ENCODE measurements around the gene CCDC137.
A peak's percentile ranks its signal among the peaks of the same experiment; 100 is the strongest.

Gene CCDC137

DNA sequence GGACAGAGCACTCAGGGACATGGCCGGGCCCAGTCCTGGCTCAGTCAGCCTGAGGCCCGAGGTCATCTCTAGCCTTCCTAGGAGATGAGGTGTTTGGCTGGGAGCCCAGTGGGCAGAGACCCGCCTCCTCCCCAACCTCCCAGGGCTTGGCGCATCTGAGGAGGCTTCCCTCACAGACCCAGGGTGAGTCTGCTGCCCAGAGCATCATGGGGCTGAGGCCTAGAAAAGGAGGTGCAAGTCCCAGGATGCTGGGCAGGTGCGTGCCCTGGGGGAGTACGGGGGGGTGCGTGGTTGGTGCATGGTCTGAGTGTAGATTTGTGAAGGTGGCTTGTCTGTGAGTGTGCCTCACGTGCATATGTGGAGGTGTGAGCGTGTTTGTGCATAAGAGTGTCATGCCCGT lies 14.8 kb upstream of the CCDC137 start:
- peak in 1 of 2 experiments; percentile 19 for DNase-seq

DNA sequence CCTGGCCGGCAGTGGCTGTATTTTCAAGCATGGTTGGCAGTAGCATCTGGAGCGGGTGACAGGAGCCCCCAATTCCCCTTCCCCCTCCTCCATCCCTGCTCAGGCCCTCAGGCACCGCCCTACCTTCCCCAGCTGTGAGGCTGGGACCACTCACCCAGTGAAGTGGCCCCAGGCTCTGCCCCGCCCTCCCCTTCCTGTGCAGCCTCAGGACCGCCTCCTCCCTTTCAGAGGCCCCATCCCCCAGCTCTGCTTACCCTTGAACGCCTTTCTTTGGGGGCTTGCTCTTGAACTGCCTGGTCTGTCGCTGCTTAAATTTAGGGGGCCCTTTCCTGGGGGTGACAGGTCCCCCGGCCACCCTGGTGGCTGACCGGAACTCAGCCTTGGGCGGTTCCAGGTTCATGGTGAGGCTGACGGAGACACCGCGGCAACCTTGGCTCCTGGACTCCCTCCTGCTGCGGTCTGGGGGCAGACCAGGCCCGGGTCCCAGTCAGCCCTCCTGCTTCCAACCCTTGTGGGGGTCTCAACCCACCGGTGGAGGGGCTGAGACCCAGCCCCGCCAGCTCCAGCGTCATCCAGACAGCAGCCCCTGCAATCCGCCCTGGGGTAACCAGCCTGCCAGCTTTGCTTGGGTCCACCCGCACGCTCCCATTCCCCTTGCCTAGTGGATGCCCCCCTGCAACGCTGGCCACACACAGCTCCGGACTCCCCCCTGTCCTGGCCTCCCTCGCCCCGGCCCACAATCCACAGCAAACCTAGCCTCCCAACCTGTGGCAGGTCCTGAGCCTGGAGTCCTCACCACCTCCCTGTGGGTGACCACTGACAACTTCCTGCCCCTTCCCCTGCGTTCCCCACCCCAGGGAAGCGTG lies 13.4 kb upstream of the CCDC137 start:
- no peak for DNase-seq

DNA sequence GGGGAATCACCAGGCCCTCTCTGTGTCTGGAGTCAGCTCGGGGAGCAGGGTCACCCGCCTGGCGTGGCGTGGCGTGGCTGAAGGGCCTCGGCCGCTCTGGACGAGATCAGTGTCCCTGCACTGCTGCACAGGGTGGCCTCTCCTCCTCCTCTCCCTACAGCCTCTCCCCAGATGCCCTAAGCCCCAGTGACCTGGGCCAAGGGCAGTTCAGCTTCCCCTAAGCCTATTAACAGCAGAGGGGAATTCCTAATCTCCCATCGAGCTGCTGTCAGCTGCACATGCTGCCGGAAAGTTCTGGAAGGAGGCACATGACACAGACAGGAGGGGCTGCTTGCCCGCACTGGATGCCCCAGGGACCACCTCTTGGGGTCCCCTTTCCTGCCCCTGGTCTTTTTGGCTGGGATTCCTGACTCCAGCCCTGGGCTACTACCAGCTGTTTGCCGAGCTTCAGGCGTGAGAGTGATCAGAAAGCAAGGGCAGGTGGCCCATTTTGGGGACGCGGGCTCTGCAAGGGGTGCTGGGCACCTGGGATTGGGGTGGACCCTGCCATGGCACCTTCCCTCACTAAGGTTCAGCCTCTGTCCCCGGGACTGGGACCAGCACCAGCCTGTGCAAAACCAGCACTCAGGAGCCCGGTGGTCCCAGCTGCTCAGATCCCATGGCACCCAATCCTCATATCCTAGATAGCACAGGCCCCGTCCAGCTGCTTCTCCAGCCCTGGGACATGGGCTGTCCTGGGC lies 11.0 kb upstream of the CCDC137 start:
- DNase-seq: no peak

DNA sequence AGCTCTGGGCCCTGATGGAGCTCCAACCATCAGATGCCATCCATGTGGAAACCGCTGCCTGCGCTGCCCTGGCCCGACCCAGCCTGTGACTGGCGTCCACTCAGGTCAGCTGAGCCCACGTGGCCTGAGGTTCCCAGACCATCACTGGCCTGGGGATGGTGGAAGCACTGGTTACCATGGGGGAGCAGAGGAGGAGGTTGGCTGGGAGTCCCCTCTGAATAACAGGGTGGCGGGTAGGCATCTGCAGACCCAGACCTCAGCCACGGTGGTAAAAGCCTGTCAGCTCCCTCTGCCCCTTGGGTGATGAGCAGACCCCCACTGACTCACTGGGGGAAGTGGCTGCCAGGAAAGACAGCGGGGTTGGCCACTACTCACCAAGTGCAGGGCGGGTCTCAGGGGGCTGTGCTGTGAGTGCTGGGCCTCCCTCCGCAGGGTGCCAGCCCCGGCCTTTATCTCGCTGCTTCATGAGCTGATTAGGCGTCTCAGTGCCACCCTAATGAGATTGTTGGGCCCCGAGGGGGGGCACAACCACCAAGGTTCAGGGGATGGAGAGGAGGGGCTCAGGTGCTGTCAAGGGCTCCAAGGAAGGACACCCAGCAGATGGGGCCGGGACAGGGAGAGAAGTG lies 10.3 kb upstream of the CCDC137 start, which contains the start of gene PDE6G:
TSS of gene PDE6G (minus strand) at position 425 of the 626 bp plus-strand sequence. CDS start 3,237 bp downstream, outside the sequence.
- DNase-seq: no peak

DNA sequence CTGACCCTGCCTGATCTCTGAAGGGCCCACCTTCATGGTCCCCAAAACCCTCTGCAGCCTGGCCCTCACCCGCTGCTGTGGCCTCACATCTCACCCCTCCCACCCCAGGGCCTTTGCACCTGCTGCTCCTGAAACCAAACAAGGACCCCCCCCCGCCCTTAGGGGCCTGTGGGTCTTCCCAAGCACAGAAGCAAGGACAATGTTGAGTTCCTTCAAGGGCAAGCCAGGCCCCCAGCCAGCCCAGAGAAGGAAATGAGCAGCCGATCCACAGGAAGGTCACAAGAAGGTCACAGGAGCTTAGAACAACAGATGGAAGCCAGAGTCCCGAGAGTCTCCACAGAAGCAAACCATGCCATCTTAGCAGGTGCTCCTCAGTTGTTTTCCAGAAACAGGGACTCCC lies 9.7 kb upstream of the CCDC137 start:
- DNase-seq: no peak

DNA sequence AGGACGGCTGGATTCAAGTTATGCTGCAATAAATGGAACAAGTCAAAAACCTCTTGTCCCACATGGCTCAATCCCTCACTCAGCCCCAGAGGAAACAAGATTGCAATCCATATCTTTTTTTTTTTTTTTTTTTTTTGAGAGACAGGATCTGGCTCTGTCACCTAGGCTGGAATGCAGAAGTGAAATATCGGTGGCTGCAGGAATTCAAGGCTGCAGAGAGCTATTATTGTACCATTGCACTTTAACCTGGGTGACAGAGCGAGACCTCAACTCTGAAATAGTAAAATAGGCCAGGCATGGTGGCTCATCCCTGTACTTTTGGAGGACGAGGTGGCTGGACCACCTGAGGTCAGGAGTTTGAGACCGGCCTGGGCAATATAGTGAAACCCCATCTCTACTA lies 7.5 kb upstream of the CCDC137 start:
- DNase-seq: no peak

DNA sequence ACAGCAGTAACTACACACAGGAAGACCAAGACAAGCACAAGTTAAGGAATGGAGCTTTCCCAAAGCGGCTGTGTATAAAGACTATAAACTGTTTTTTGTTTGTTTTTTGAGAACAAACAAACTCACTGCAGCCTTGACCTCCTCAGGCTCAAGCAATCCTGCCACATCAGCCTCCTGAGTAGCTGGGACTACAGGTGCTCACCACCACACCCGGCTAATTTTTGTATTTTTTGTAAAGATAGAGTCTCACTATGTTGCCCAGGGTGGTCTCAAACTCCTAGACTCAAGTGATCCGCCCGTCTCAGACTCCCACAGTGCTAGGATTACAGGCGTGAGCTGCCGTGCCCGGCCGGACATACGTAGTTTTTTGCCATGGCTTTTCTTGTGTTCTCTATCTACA lies 6.1 kb upstream of the CCDC137 start:
- no peak for DNase-seq

DNA sequence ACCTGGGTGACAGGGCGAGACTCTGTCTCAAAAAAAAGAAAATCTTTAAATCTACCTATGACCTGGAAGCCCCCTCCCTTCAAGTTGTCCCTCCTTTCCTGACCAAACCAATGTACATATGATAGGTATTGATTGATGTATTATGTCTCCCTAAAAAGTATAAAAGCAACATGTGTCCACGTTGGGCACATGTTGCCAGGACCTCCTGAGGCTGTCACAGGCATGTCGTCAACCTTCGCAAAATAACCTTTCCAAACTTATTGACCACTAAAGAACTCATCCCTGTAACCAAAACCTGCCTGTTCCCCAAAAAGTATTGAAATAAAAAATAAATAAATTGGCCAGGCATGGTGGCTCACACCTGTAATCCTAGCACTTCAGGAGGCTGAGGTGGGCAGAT lies 4.5 kb upstream of the CCDC137 start:
- DNase-seq: no peak

DNA sequence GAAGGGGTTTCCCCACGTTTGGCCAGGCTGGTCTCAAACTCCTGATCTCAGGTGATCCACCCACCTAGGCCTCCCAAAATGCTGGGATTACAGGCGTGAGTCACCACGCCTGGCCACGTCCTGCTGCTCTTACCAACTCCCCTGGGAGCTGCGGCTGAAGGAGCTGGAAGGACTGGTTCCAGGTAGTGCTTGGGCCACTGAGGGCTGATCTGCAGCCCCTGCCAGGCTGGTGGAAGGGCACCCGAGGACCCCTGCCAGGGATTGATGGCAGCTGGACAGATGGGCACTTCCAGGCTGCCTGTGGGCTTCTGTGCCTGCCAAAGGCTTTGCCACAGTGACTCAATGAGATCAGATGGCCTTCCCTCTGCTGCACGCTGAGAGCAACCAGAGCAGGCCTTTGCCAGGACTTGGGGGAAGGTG lies 2.5 kb upstream of the CCDC137 start:
- DNase-seq: no peak

DNA sequence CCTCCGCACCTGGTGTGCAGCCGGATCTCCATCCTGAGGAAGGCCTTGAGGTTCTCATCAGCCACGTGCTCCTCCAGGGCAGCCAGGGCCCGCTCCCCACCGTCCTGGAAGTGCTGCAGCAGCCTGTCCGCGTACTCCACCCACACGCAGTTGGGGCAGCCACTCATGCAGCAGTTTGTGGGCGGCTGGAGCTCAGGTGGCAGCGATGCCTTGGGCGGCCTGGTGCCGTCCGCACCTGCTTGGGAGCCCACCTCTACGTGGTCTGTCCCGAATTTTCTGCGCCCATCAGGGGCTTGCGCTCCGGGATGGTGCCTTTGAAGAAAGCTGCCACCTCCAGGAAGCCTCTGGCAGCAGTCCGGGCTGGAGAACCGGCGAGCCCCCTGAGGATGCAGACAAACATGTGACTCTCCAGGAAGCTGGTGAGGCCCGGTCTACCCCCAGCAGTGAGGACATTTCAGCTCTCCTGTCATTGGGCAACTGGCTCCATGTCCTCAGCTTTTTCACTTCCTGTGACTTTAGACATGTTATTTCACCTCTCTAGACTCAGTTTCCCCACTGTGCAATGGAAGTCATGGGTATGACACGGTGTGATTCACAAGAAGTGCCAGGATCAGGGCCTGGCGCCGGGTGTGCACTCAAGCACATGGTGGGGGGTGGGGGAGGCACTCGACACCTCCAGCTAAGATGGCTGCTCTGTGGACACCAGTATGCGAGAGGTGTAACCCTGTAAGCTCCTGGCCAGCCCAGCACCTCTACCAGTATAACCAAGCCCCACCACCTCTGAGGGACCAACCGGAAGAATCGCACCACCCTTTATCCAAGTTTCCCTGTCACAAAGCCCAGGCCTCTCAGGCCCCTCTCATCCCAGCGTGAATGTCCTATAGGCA lies 1.1 kb upstream of the CCDC137 start:
- DNase-seq: peak in 1 of 2 experiments; percentile 36

DNA sequence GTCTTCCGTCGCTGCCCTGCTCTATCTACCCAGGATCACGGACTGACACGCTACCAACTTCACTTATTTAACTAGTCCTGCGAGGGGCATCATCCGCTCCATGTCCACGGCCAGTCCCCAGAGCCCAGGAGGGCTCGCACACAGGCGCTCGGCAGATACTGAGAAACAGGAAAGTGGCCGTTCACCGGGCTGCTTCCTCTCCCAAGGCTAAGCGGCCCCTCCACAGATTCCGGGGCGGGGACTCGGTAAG lies 520 bp upstream of the CCDC137 start:
- peak in 1 of 2 experiments; percentile 36 for DNase-seq

DNA sequence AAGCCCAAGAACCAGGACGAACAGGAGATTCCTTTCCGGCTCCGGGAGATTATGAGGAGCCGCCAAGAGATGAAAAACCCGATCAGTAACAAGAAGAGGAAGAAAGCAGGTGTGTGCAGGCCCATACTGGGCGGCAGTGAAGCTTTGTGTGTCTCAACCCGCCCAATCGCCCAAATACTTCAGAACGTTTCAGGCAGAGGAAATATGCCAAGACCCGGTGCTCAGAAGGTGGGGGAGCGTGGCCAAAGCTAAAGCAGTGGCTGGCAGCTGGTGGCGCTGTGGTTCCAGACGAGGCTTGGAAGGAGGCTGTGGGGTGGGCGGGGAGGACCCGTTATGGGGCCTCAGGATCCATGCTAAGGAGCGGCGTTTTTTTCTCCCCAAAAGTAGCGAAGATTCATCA lies 1.2 kb downstream of the CCDC137 start:
- DNase-seq: no peak

DNA sequence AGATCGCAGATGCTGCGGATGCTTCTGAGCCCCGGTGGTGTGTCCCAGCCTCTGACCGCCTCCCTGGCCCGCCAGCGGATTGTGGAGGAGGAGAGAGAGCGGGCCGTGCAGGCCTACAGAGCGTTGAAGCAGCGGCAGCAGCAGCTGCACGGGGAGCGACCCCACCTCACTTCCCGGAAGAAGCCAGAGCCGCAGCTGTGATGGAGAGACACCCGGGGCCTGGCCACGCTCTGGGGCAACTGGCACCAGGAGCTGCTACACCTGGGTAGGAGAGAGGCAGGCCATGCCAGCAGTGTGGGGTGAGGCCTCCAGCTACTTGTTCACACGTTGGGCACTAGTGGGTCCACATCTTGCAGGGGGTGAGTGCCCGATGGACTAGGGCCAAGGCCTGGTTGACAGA lies 6.0 kb downstream of the CCDC137 start:
- DNase-seq: no peak

DNA sequence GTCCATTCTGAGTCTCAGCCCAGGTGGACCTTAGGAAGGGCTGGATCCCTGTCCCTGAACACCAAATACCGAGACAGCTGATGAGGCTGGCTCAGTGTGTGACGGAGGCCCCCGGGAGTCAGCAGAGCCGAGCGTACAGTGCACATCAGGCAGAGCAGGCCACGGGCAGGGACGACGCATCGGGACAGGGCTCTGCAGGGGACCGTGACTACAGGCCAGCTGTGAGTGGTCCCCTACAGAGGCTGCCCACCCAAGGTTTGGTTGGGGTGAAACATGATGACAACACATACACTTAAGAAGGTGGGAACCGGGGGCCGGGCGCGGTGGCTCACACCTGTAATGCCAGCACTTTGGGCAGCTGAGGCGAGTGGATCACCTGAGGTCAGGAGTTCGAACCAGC lies 6.4 kb downstream of the CCDC137 start:
- no peak for DNase-seq

DNA sequence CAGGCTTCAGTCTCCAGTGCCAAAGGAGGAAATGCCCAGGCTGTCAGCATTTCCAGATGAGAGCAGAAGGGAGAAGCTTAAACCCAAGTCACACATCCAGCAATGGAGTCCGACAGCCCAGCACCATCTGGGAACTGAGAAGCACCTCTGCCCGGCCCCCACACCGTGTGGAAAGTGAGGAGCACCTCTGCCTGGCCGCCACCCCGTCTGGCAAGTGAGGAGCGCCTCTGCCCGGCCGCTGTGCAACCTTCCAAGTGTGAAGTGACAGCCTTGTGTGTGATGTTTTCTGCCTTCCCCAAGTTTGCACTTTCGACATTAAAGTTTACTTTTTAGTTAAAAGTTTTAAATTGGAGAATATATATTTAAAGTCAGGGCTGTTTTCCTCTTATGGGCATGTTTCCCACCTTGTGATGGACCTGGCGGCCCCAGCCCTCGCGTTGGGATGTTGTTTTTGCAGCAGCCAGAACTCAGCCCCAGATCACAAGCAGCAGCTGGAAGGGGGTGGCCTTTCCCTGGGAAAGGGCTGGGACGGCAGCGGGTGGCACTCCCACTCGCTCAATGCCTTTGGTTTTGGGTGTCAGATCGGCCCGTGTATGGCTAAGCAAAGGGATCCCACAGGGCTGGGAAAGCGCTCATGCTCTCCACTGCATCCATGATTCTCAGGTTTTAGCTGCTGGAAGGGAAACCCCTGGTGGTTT lies 7.2 kb downstream of the CCDC137 start:
- no peak for DNase-seq

DNA sequence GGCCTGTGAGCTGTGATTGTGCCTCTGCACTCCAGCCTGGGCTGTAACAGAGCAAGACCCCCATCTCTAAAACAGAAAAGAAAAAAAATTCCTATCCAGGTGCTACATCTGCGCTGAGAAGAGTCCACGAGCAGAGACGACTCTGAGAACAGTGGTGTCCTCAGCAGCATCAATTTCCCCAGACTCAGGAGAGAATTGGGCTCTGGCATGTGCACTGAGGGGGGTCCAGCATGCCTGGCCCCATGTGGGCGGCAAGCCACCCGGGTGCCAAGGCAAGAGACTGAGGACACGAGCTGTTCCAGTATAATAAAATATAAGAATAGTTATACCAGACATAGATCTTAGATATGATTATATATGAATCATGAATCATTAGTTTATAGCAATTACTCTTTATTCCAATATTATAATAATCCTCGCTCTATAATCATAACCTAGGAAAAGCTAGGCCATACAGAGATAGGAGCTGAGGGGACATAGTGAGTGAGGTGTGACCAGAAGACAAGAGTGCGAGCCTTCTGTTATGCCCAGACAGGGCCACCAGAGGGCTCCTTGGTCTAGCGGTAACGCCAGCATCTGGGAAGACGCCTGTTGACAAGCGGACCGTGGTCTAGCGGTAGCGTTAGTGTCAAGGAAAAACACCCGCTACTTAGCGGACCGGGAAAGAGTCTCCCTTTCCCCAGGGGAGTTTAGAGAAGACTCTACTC lies 9.1 kb downstream of the CCDC137 start:
- DNase-seq: peak in 1 of 2 experiments; percentile 11

DNA sequence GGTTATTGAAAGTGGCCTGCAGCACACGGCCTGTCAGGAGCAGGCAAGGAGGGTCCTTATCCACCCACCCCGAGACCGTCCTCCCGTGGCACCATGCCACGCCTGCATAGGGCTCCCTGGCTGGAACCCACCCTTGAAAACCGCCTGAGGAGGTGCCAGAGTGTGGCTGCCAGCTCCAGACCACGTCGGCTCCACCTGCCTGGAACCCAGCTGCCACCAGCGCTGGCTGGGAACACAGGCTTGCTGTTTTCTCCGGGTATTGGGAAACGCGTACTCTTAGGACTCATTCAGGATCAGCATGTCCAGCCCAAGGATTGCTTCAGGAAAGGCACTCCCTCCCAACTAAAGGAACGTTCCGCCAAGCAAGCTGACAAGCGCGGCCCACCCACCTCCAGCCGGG lies 10.4 kb downstream of the CCDC137 start:
- DNase-seq: no peak

DNA sequence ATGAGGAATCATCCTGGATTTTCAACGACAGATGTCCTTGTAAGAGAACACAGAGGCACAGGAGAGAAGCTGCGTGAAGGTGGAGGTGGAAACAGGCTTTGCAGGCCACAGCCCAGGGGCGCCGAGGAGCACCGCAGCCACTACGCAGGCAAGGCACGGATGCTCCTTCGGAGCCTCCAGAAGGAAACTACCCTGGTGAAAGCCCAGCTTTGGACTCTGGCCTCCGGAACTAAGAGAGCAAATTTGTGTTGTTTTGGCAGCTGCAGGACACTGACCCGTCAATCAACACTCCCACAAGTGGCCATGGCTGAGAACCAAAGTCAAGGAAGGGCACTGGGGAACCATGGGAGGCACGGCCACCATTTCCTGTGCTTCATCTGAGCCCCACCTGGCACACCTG lies 13.6 kb downstream of the CCDC137 start:
- DNase-seq: no peak

DNA sequence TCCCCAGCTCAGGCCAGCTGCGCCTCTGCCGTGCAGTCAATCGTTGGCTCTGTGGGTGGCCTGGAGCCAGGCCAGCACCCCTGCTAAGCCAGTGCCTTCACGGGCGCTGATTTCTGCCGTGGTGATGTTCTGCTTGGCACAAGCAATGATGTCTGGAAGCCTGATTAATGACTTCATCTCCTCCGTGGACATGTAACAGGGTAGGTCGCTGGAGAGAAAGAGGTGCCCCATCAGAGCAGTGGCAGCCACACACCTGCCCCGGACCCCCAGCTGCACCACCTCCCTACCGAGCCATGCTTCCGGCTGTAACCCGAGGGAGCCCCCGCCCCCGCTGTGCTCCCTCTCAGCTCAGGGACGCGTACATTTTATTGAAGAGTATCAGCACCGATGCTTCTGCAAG lies 15.1 kb downstream of the CCDC137 start:
- DNase-seq: no peak

DNA sequence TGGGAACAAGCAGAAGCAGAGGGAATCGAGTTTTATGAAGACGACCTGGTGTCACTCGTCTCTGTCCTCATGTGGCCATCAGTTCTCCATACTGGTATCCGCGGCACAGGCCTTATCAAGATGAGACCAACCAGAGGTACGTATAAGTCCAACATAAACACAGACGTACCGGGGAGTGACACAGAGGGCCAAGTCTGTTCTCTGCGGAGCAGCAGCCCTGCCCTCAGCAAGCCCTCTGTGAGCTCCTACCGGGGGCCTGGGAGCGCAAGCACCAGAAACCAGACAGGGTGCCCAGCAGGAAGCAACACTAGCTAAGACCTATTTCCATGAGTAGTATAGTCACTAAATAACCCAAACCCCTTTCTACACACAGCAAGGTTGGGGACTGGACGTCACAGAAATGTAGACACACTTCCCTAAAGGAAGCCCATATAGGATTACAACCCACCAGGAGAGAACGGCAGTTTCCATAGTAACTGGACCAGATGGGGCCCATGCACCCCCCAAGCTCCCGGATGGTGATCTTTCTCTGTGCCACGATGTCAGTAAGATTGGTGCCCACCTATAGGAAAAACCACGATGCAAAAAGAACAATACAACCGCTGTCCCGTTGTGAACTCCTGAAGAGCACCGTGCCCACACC lies 16.1 kb downstream of the CCDC137 start:
- no peak for DNase-seq

DNA sequence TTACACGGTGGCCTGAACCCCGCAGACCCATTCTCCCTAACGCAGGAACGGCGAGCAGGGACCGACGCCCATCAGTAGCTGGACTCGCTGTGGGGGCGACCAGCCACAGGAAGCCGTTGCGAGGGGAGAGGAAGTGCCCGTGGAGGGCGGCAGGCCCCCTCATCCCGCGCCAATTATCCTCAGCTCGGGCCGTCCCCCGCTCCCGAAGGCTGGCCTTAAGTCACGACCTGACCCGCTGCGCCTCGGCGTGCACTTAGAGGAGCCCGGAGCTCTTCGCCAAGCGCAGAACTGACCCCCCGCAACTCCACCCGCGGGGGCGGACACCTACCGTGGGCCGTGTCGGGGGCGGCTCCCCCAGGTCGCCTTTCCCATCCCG lies 16.7 kb downstream of the CCDC137 start:
- no peak for DNase-seq
